G401.6 (cell line): ENCODE data around the gene STARD3.
A peak's percentile ranks its signal among the peaks of the same experiment; 100 is the strongest.

Experiments used
- FAIRE-seq: peaks from 2 replicates; lab custom pipeline; 2012; peaks lifted over from hg19 to GRCh38; lab: Jason Lieb, UNC

STARD3 gene

DNA sequence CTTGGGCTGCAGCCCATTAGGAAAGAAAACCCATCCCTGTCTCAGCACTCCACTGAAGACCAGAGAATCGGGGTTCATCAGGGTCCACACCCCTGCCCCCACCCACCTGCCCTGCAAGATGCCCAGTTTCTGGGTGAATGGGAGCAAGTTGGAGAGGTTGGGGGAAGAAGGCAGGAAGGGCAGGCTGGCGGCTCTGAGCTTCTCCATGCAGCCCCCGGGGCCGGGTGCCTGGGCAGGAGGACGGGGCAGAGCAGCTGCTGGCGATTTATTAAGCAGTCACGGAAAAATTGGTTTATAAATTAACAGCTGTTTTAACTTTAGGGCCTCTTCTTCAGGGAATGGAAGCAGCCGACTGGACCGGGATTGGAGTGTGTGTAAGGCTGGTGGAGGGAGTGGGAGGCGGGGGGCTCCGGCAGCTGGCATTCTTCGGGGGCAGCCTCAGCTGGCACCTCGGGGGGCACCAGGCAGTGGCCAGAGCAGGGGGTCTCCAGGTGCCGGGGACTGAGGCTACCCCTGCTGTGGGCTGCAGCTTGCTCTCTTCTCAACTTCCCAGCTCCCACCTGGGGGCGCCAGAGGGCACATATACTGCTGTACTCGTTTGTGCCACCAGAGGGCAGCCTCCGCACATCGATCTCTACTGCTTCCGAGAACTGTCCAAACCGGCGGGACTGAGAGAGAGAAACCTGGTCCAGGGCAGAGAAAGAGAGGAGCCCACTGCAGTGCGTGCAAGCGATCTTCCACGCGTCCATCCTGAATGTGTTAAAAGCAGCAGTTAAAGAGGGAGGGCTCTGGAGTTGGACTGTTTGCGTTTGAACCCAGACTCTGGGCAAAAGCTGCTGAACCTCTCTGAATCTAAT, 15.2 kb upstream of the STARD3 start:
- FAIRE-seq: peak; percentile 71

DNA sequence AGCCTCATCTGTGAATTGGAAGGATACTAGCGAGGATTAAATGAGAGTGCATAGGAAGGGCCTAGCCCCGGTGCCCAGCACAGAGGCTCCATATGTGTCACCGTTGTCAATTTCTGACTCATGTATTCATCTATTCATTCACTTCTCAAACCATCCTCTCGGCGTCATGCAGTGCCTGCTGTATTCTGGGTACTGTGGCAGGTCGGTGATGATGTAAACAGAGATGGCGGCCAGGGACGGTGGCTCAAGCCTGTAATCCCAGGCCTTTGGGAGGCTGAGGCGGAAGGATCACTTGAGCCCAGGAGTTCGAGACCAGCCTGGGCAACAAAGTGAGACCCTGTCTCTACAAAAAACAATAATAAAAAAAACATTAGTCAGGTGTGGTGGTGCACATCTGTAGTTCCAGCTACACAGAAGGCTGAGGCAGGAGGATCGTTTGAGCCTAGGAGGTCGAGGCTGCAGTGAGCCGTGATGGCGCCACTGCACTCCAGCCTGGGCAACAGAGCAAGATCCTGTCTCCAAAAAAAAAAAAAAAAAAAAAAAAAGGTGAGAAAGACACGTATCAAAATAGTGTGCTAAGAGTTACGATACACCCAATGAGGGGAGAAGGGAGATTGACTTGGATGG, 14.5 kb upstream of the STARD3 start:
- FAIRE-seq: no peak

DNA sequence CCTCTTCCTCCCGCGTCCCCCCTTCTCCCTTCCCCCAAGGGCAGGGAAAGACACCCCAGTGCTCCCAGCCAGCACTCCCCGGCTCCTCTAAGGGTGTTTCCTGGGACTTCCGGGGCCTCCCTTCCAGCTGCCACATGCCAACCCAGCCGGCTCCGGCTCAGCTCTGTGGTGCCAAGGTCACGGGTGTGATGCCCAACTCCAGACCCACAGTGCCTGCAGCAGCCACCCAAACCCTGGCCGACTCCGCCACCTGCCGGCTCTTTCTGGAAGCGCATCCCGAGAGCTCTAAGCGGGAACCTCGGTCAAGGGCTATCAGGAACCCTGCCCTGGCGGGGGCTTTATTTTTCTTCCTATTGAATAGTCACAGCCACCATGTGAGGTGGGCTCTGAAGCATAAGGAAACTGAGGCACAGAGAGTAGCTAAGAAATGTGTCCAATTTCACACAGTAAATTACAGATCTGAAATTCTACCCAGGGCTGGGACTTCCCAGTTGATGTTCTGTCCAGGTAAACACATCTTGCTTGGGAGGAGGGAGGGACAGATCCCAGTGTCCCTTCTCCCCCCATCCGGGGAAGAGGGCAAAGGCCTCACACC, 13.5 kb upstream of the STARD3 start:
- peak; percentile 30 for FAIRE-seq

DNA sequence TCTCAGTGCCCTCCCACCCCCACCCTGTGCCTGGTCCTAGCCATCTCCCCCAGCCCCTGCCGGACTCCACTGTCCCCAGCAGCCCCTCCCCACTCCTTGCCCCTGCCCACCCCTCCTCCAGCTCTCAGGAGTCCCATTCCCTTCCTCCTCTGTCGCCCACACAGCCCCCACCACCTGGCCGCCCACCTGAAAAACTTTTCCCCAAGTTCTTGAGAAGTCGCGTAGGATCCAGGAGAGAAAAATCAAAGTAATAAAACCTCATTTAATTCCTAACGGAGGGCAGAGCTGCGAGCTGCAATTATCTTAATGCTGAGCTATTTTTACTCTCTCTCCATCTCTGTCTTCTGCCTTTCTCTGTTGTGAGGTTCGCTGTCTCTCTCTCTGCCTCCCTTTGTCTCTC, 12.6 kb upstream of the STARD3 start:
- no peak for FAIRE-seq

DNA sequence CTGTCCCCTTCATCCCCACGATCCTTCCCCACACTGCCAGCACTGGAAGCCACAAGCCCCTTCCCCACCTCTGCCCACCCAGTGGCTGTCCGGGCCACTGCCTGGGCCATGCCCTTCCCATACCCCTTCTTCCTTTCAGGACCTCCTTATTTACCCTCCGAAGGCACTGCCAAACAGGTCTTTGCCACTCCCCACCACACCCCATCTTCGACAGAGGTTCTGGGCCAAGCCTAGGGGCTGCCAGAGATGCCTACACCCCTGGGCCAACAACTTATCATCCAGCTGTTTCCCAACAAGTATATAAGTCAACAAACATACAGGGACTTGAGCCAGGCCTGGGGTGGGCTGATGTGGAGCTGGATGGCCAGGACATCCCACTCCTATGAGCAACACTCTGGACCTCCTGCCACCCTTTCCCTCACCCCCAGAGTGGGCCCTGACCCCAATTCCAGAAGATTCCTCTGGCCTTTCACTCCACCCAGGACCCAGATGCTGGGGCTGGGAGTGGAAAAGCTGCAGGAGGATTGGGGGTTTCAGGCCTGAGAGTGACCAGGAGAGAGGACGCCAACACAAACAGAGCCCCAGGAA, 11.7 kb upstream of the STARD3 start:
- FAIRE-seq: no peak

DNA sequence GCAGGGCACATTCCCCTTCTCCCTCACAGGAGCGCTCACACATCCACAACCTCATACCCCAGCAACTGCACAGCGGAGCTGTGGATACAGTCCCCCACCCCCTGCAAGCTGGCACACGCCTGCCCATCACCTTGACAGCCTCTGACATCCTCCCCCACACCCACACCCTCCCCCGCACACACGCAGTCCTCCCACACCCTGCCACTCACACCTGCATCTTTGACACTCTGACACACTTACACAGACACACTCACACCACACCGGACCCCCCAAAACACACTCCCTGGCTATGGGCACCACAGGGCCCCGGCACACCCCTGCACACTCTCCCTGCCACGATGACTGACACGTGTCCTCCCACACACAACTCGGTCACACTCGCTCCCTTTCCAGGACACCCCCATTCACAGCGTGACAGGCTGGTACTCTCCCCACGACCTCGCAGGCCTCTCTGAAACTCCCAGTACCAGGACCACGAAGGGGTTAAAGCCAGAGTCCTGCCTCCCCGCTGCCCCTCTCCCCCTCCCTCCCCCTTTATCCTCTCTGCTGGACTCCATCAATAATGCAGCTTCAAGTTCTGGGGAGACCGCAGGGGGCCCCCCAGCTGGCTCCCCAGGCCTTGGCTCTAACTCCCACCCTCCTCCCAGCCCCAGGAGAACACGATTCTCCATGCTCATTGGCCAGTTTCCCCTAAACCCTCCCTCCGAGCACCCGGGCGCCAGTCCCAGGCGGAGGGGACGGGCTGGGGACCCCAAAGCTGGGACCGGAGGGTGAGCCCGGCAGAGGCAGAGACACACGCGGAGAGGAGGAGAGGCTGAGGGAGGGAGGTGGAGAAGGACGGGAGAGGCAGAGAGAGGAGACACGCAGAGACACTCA, 10.5 kb upstream of the STARD3 start, which contains the start of gene PPP1R1B:
Gene PPP1R1B, plus strand, starts transcription at position 782 of the 876 bp plus-strand sequence. CDS start 441 bp downstream, outside the sequence.
- FAIRE-seq: no peak

DNA sequence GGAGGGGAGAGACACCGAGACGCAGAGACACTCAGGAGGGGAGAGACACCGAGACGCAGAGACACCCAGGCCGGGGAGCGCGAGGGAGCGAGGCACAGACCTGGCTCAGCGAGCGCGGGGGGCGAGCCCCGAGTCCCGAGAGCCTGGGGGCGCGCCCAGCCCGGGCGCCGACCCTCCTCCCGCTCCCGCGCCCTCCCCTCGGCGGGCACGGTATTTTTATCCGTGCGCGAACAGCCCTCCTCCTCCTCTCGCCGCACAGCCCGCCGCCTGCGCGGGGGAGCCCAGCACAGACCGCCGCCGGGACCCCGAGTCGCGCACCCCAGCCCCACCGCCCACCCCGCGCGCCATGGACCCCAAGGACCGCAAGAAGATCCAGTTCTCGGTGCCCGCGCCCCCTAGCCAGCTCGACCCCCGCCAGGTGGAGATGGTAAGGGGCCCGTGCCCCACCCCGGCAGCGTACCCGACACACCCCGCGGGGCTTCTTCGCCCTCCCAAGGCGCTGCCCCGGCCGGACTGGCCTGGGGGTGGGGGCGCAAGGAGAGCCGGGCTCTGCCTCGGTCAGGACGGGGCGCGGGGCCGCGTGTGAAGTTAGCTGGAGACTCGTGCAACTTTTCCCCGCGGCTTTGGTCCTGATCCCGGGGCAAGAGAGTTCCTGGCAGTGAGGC, 9.8 kb upstream of the STARD3 start:
- FAIRE-seq: no peak

DNA sequence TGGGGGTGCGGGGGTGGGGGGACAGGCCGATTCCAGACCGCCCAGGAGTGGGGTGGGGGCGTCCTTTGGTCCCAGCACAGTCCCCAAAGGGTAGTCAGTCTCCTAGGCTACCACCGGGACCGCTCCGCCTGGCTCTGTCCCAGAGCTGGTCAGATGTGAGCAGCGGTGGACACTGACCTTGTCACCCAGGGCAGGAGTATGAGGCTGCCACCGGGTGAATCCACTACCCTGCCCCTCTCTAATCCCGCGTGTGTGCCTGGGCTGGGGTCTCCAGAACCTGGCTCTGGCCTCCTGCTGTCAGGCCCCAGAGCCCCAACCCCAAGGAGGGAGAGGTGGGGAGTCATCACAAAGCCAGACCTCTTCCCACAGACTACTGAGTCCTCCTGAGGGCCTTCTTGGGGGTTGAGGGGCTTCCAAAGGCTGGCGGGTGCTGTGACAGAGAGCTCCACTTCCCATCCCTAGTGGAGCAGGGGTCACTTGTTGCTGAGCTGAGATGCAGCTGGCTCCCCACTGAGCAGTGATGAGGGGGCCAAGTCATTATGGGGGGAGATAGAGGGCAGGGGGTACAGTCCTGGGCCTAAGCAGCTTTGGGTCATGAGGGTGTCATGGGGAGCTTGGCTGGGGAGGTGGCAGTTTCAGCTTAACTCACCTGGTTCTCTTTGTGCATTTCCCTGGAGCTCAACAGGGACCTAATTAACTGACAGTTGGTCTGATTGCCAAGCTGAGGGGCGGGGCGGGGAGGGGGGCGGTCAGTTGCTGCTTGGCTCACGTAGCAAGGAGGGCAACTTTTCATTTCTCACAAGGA, 9.0 kb upstream of the STARD3 start:
- no peak for FAIRE-seq

DNA sequence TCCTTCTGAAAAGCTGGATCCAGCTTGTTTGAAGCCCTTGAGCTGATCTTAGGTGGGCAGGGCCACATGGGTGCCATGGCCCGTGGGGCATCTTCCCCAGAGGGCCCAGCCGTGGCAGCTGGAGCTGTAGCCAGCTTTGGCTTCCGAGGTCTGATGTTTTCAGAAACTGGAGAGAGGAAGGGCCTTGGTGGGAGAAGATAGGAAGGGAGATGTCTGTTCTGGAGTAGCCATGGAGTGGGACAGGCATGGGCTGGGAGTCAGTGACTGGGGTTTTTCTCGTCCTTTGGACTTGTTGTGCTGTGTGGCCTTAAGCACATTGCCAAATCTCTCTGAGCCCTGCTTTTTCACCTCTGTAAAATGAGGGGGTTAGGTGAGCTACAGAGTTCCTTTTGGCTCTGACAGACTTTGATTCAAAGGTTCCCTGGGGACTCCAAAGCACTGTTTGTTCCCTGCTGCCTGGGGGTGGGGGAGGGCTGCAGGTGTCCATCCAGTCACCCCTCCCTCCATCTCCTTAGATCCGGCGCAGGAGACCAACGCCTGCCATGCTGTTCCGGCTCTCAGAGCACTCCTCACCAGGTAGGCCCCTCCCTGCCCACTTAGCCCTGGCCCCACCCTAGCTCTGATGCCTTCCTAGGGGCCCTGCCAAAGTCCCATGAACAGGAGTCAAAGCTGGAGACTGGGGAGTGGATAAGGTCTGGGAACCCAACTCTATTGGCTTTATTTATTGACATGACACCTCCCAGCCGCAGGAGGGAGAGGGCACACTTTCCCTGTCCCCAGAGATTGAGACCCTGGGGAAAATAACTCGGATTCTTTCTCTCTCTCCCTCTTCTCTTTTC, 8.1 kb upstream of the STARD3 start:
- FAIRE-seq: no peak

DNA sequence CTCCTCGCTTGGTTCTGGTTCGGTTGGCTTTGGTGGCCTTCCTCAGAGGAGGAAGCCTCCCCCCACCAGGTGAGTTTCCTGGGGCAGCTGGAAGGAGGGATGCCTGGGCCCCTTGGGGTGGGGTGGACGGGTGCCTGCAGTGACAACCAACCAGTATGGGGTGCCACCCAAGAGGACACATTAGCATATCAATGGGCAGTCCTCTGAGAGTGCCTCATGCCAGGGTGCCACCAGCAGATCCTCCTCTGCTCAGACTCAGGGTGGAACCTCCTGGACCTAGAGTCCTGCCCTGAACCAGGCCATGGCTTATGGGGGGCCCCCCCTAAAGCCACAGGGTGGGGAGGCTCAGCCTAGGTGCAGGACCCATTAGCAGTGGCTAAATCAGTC, 7.5 kb upstream of the STARD3 start:
- no peak for FAIRE-seq

DNA sequence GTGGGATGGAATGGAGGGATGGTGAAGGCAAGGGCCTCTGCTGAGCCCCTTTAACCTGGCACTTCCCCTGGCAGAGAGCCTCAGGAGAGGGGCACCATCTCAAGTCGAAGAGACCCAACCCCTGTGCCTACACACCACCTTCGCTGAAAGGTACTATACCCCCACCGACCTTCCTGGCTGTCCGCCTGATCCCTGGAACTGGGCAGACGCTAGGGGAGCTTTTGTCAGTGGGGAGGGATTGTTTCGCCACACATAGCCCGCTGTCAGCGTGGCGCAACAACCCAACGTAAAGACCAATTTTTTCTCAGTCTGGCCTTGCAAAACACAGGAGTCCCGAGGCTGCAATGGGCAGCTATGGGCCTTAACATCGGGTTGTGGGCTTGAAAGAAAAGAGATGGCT, 7.0 kb upstream of the STARD3 start:
- no peak for FAIRE-seq

DNA sequence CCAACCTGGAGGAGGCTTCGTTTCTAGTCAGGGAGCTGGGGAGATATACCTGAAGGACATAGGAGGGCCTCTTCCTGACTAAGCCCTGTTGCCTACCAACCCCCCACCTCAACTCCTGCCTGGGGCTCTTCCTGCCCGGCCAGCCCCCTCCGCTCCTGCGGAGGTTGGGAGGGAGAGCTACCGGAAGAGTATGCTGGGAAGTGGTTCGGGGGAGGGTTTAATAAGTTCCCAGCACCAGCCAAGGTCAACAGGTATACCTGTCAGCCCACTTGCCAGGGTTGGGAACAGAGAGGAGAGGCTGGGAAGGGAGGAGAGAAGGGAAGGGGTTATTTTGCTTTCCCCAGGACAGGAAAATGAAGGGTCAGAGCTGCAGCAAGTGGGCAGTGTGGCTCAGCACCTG, 5.5 kb upstream of the STARD3 start:
- no peak for FAIRE-seq

DNA sequence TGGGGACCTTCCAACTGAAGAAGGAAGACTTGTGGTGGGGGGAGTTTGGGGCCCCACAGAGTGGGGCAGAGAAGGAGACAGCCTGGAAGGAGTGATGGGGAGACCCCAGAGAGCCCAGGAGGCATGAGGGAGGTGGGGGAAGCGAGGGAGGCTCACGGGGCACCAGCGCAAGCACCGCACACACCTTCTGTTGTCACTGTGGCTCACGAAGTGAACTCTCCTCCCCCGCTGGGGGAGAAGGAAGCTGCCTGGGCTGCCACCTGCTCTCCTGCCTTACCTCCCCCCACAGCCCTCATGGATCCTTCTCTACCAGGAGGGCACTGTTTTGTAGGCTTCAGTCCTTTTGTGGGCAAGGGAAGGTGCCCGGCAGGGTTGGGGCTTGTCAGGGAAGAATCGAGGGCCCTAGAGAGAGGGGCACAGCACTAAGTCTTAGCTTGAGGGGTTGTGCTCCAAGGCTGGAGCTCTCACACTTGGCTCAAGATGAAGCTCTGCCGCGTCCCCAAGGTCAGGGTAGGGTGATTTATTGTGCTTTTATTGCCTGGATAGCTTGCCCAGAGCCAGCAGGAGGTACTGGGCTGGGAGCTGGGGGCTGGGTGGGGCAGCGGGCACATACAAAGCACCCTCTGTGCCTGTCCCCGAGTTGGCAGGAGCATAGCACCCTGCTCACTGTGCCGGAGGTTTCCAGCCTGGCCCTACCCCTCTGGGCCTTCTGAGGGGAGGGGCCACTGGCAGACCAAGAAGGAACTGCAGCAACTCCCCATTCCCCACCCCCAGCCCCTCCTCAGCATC, 4.6 kb upstream of the STARD3 start:
- no peak for FAIRE-seq

DNA sequence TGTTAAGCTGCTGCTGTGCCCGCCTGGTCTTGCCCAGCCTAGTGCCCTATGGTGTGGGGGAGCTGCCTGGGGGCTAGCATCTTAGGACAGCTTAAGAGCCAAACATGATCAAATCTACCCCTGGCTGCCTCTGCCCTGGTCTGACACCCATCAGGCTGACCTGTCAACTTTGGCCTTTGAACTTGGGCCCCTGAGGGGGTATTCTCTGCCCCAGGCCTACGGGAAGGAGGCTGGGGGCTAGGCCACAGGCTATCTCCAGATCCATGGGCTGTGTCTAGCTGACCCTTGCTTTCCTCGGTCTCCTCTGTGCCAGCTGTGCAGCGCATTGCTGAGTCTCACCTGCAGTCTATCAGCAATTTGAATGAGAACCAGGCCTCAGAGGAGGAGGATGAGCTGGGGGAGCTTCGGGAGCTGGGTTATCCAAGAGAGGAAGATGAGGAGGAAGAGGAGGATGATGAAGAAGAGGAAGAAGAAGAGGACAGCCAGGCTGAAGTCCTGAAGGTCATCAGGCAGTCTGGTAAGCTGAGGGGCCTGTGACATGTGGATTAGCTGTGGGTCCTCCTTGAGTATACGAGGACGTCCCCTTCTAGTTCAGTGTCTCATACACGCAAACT, 3.3 kb upstream of the STARD3 start:
- FAIRE-seq: no peak

DNA sequence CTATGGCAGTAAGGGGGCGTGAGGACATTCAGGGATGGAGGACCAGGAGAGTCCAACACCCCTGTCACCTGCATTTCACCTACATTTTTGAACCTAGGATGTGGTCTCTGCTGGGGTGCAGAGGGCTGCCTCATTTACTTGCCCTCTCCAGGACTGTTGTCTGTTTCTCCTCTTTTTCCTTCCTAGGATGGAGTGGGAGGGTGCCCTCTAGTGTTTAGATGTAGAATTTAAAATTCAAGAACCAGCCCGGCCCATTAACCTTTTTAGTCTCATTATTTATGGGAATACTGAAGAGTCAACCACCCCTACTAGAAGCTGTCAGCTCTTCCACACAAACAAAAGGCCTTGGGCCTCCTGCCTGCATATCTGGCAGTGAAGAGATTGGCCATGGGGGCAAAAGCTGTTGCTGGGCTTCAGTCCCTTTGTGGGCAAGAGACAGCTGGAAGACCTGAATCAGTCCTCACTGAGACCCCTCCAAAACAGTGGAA, 2.5 kb upstream of the STARD3 start:
- FAIRE-seq: peak; percentile 84

DNA sequence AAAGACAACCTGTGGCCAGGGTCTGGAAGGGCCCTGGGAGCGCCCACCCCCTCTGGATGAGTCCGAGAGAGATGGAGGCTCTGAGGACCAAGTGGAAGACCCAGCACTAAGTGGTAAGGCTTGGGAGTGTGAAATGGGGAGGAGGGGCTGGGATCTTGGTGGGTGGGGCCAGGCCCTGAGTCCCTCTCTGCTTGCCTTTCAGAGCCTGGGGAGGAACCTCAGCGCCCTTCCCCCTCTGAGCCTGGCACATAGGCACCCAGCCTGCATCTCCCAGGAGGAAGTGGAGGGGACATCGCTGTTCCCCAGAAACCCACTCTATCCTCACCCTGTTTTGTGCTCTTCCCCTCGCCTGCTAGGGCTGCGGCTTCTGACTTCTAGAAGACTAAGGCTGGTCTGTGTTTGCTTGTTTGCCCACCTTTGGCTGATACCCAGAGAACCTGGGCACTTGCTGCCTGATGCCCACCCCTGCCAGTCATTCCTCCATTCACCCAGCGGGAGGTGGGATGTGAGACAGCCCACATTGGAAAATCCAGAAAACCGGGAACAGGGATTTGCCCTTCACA, 1.2 kb upstream of the STARD3 start:
- FAIRE-seq: no peak

DNA sequence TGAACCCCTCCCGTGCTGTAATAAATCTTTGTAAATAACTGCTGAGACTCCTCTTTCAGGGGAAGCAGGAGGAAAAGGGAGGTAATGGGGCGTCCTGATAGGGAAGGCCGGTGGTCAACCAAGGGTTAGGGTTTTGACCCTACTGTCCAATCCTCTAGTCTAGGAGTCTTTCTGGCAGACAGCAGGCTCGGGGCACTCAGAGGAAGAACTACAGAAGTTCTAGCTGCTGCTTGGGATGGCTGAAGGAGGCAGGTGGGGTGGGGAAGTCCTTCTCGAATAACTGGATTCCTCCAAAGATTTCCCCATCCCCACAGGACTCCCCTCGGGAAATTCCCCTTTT, 387 bp upstream of the STARD3 start:
- no peak for FAIRE-seq

DNA sequence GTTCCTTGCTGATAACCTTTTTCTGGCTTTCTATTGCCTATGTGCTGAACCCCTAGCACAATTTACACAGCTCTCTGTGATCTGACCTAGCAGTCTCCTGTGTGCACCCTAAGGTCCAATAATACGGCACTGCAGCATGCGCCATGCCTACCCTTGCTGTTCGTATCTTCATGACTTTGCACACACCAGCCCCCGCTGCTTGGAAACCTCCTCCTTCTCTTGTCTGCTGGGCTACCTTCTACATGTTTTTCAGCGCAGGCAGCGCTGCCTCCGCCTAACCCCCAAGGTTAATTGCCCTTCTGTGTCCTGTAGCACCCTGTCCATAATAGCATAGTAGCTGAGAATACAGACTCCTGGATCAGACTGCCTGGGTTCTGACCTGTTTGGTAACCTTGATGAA, 1.4 kb downstream of the STARD3 start:
- FAIRE-seq: no peak
